Measurements from ENCODE around the gene CDA. TPM values are rescaled to one million over a fixed set of nuclear protein-coding genes. Genes with fewer than 3 reads are reported as not detected.
"Not testable (repeated sequence)": the region's sequence is repeated elsewhere in the genome, so short reads cannot be mapped to it uniquely, and the experiment has no call there.

The CDA gene
- total RNA-seq, 4 donors from 2014 or later = 5.3 to 24.1 (median 18.5) TPM

- H3K4me3 ChIP-seq (ENCODE audit: low read depth, poor library complexity, severe bottlenecking) = no peak overlapping the region
- TF ChIP-seq CTCF (IDR thresholded peaks at IDR 0.05) = no peak
- TF ChIP-seq POLR2A (IDR thresholded peaks at IDR 0.05) = no peak
- 90 to 92% methylated on average over 9 of the region's 9 CpGs for WGBS, 2 donors
- DNase-seq (ENCODE audit: low spot score in 2 of 2) = no peak
- intact Hi-C loops (cut with DNase I; ENCODE audit: low total_unique reads) = no loop called here
Measured at GRCh38 chr1:20603504-20604464, 14.9 kb downstream of the CDA start.

- no peak for DNase-seq (ENCODE audit: low spot score in 2 of 2)
- WGBS, 2 donors = 86 to 87% methylated on average over 7 of the region's 7 CpGs
Measured at GRCh38 chr1:20604678-20605077, 15.8 kb downstream of the CDA start.

GRCh38 chr1:20606801-20607570 is 18.1 kb downstream of the CDA start:
- intact Hi-C loops (cut with DNase I; ENCODE audit: low total_unique reads); H3K4me3 ChIP-seq (ENCODE audit: low read depth, poor library complexity, severe bottlenecking); DNase-seq (ENCODE audit: low spot score in 2 of 2): not testable (repeated sequence)
- 67 to 86% methylated on average over 7 of the region's 7 CpGs for WGBS, 2 donors

More at GRCh38 chr1:20604678-20605077, 15.8 kb downstream of the CDA start:
- no peak overlapping the region for H3K4me3 ChIP-seq (ENCODE audit: low read depth, poor library complexity, severe bottlenecking)
- intact Hi-C loops (cut with DNase I; ENCODE audit: low total_unique reads) = no loop called here
- TF ChIP-seq POLR2A (IDR thresholded peaks at IDR 0.05) (no peak), CTCF (IDR thresholded peaks at IDR 0.05) (no peak)

- WGBS, 2 donors = 86 to 88% methylated on average over 6 of the region's 6 CpGs
- intact Hi-C loops (cut with DNase I; ENCODE audit: low total_unique reads) = no loop called here
- TF ChIP-seq CTCF (IDR thresholded peaks at IDR 0.05) = no peak
- TF ChIP-seq POLR2A (IDR thresholded peaks at IDR 0.05) = no peak
- no peak for DNase-seq (ENCODE audit: low spot score in 2 of 2)
- no peak overlapping the region for H3K4me3 ChIP-seq (ENCODE audit: low read depth, poor library complexity, severe bottlenecking)
Measured at GRCh38 chr1:20609541-20609940, 20.6 kb downstream of the CDA start.

- intact Hi-C loops (cut with DNase I; ENCODE audit: low total_unique reads) = no loop called here
- DNase-seq (ENCODE audit: low spot score in 2 of 2) = no peak
- no peak for TF ChIP-seq POLR2A (IDR thresholded peaks at IDR 0.05)
- TF ChIP-seq CTCF (IDR thresholded peaks at IDR 0.05) = no peak
- 98 to 100% methylated on average over 2 of the region's 2 CpGs for WGBS, 2 donors
- no peak overlapping the region for H3K4me3 ChIP-seq (ENCODE audit: low read depth, poor library complexity, severe bottlenecking)
Measured at GRCh38 chr1:20610970-20611369, 22.1 kb downstream of the CDA start.

- no peak for TF ChIP-seq CTCF (IDR thresholded peaks at IDR 0.05)
- TF ChIP-seq POLR2A (IDR thresholded peaks at IDR 0.05) = no peak
- DNase-seq (ENCODE audit: low spot score in 2 of 2) = no peak
- 93 to 99% methylated on average over 5 of the region's 5 CpGs for WGBS, 2 donors
- intact Hi-C loops (cut with DNase I; ENCODE audit: low total_unique reads) = no loop called here
- no peak overlapping the region for H3K4me3 ChIP-seq (ENCODE audit: low read depth, poor library complexity, severe bottlenecking)
Measured at GRCh38 chr1:20611652-20612051, 22.8 kb downstream of the CDA start.
